SU-DHL-6 (cell line): ENCODE results near the gene UBE2E2.

Experiments
- H2AFZ ChIP-seq: fragments of 200-600 bp; sonication (generic); 2 replicates; pipeline ENCODE4 v1.6.1; 2014; ENCODE audit warnings: low read depth, mild to moderate bottlenecking, moderate library complexity, mixed read lengths, antibody characterized with exemption, low read length; ENCODE audit not compliant: severe bottlenecking
- H3F3A ChIP-seq: fragments of 200-600 bp; shearing (Covaris generic); 2 replicates; pipeline ENCODE4 v1.6.0; 2016; ENCODE audit warnings: antibody characterized with exemption, mild to moderate bottlenecking; ENCODE audit not compliant: insufficient read depth
- H3K27ac ChIP-seq: fragments of 200-600 bp; sonication (generic); 2 replicates; pipeline ENCODE4 v1.5.1; 2016; ENCODE audit warnings: low read depth, mild to moderate bottlenecking, low read length, moderate library complexity, mixed read lengths
- H3K27me3 ChIP-seq: fragments of 200-600 bp; sonication (generic), shearing (Covaris generic); 2 replicates; pipeline ENCODE4 v1.6.0; 2014; ENCODE audit warnings: mild to moderate bottlenecking, low read length
- H3K36me3 ChIP-seq: fragments of 200-600 bp; sonication (generic); 2 replicates; pipeline ENCODE4 v1.6.1; 2014; ENCODE audit warnings: mild to moderate bottlenecking, low read length, mixed read lengths
- H3K4me2 ChIP-seq: fragments of 300-600, 200-600 bp; shearing (Covaris generic), sonication (generic); 2 replicates; pipeline ENCODE4 v1.6.0; 2014; ENCODE audit warnings: low read length, low read depth, mild to moderate bottlenecking; ENCODE audit not compliant: poor library complexity, severe bottlenecking
- H3K4me3 ChIP-seq: fragments of 200-600 bp; sonication (generic); 2 replicates; pipeline ENCODE4 v1.5.1; 2014; ENCODE audit warnings: antibody characterized with exemption, low read length, mild to moderate bottlenecking, mixed read lengths; ENCODE audit not compliant: insufficient read depth, poor library complexity, severe bottlenecking
- H3K79me2 ChIP-seq: fragments of 200-600 bp; sonication (generic); 2 replicates; pipeline ENCODE4 v1.6.1; 2014; ENCODE audit warnings: mild to moderate bottlenecking, low read length, moderate library complexity; ENCODE audit not compliant: insufficient read depth
- H3K9ac ChIP-seq: fragments of 200-600 bp; sonication (generic); 2 replicates; pipeline ENCODE4 v1.7.0; 2014; ENCODE audit warnings: mild to moderate bottlenecking, low read length
- H3K9me2 ChIP-seq: fragments of 200-600 bp; sonication (generic); replicated peaks from 2 replicates; pipeline ENCODE4 v1.6.1; 2014; ENCODE audit warnings: low read length; ENCODE audit not compliant: insufficient read depth
- H3K9me3 ChIP-seq: fragments of 200-600 bp; sonication (generic); 2 replicates; pipeline ENCODE4 v1.6.1; 2014; ENCODE audit warnings: low read length, mixed read lengths; ENCODE audit not compliant: insufficient read depth
- H4K20me1 ChIP-seq: fragments of 200-600 bp; sonication (generic); 2 replicates; pipeline ENCODE4 v1.6.1; 2014; ENCODE audit warnings: low read depth, mild to moderate bottlenecking, antibody characterized with exemption, low read length, moderate library complexity, mixed read lengths
- EZH2phosphoT487 ChIP-seq: fragments of 200-600 bp; sonication (generic), shearing (Covaris generic); conservative IDR thresholded peaks from 2 replicates; pipeline ENCODE4 v1.6.1; 2018; ENCODE audit warnings: mild to moderate bottlenecking, antibody characterized with exemption, low read length, moderate library complexity, mixed read lengths
- TF ChIP-seq, protein P1 (sequence below): fragments of 200-600 bp; sonication (generic); IDR thresholded peaks from one replicate; pipeline ENCODE4 v1.5.1; 2017; ENCODE audit warnings: antibody characterized with exemption, mild to moderate bottlenecking, low read length, moderate library complexity; ENCODE audit not compliant: insufficient read depth, poor library complexity, severe bottlenecking

Gene UBE2E2

DNA sequence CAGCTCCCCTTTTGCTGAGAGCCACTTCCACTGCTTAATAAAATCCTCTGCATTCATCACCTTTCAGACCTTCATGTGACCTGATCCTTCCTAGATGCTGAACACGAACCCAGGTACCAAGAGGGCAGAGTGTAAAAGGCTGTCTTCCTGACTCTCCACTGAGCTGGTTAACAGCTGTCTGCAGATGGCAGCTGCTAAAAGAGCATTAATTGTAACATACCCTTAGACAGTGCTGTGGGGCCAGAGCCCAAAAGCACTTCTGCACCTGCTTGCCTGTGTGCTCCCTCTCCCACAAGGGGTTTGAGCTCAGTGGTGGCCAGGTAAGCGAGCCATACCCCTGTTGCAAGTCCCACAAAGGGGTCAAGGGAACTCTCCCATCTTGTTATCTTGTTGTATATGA lies 187.3 kb downstream of the UBE2E2 start:
- Histone ChIP-seq H2AFZ (no peak overlapping the region), H3K36me3 (no peaks in the 10 kb centered on the region), H3K27ac (no peak overlapping the region), H3K9me3 (no peaks in the 10 kb centered on the region), H3K9me2 (no peaks in the 10 kb centered on the region), H3K4me2 (no peak overlapping the region), H3K4me3 (no peak overlapping the region), H3F3A (no peaks in the 10 kb centered on the region), H3K27me3 (no peaks in the 10 kb centered on the region), H3K9ac (no peak overlapping the region), H4K20me1 (peaks cover 6% of the 10 kb centered on the region; the same call in 1 of the 2 replicates), H3K79me2 (no peaks in the 10 kb centered on the region)
- TF ChIP-seq EZH2phosphoT487 = no peak
- TF ChIP-seq, protein P1, sequence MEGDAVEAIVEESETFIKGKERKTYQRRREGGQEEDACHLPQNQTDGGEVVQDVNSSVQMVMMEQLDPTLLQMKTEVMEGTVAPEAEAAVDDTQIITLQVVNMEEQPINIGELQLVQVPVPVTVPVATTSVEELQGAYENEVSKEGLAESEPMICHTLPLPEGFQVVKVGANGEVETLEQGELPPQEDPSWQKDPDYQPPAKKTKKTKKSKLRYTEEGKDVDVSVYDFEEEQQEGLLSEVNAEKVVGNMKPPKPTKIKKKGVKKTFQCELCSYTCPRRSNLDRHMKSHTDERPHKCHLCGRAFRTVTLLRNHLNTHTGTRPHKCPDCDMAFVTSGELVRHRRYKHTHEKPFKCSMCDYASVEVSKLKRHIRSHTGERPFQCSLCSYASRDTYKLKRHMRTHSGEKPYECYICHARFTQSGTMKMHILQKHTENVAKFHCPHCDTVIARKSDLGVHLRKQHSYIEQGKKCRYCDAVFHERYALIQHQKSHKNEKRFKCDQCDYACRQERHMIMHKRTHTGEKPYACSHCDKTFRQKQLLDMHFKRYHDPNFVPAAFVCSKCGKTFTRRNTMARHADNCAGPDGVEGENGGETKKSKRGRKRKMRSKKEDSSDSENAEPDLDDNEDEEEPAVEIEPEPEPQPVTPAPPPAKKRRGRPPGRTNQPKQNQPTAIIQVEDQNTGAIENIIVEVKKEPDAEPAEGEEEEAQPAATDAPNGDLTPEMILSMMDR = no peak

DNA sequence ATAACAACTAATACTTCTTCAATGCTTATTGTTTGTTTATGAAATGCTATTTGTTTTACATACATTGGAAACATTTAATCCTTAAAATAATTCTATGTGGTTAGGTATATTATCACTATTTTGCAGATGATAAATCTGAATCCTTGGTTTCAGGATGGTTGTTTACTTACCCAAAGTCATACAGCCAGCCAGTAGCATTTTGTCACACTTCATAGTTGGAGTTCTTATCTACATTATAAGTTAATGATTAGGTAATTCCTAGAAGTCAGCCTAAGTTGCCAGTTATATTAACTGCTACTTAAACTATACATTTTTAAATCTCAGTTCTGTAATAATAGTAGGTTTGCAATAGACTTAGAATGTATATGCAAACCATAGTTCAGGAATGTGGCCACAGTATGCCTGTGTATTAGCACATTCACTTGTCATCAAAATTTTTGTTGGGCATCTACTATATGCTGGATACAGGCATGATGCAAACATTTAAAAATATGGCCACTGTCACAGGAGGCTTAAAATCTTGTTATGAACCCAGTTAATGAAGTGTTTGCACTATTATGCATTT lies 187.9 kb downstream of the UBE2E2 start:
- Histone ChIP-seq H3K79me2 (no peaks in the 10 kb centered on the region), H4K20me1 (peaks cover 6% of the 10 kb centered on the region; the same call in 1 of the 2 replicates)

DNA sequence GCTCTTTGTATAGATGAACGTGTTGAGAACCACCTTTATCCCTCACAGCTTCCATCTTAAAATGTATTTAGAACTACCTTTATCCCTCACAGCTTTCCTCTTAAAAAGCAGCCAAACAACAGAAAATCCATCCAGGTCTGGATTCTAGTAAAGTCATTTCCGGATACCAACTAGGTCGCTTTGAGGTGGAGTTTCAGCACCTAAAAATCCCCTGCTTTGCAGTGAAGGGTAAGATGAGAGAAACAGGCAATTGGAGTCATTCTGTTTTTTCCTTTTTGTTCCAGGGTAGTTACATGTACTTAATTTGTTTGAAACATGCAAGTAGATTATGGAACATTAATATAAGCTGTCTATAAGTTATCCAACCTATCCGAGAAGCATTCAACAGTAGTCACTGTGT lies 192.0 kb downstream of the UBE2E2 start:
- H3K79me2 ChIP-seq = no peaks in the 10 kb centered on the region
- peaks cover 2% of the 10 kb centered on the region; the same call in 1 of the 2 replicates for H4K20me1 ChIP-seq
- H3K9ac ChIP-seq = no peak overlapping the region
- H3K4me2 ChIP-seq = no peak overlapping the region
- no peaks in the 10 kb centered on the region for H3K9me2 ChIP-seq
- TF ChIP-seq, protein P1 = no peak
- TF ChIP-seq EZH2phosphoT487 = no peak
- H3K4me3 ChIP-seq = no peak overlapping the region
- no peak overlapping the region for H2AFZ ChIP-seq
- no peak overlapping the region for H3K27ac ChIP-seq
- no peaks in the 10 kb centered on the region for H3F3A ChIP-seq
- H3K27me3 ChIP-seq = no peaks in the 10 kb centered on the region
- no peaks in the 10 kb centered on the region for H3K9me3 ChIP-seq
- H3K36me3 ChIP-seq = no peaks in the 10 kb centered on the region

More for the DNA sequence above, 187.9 kb downstream of the UBE2E2 start:
- no peak overlapping the region for H3K4me3 ChIP-seq
- no peaks in the 10 kb centered on the region for H3K27me3 ChIP-seq
- H3F3A ChIP-seq = no peaks in the 10 kb centered on the region
- no peak overlapping the region for H2AFZ ChIP-seq
- H3K36me3 ChIP-seq = no peaks in the 10 kb centered on the region
- H3K9me3 ChIP-seq = no peaks in the 10 kb centered on the region
- H3K9me2 ChIP-seq = no peaks in the 10 kb centered on the region
- H3K9ac ChIP-seq = no peak overlapping the region
- H3K4me2 ChIP-seq = no peak overlapping the region
- TF ChIP-seq EZH2phosphoT487 = no peak
- TF ChIP-seq, protein P1 = no peak
- no peak overlapping the region for H3K27ac ChIP-seq
